GM18511 (cell line): ENCODE data around the gene GNPAT.

Experiments used
- ATAC-seq: cut with Tn5 transposase; IDR thresholded peaks from one replicate; pipeline ENCODE4 v1.9.1; 2021; ENCODE audit warnings: mild to moderate bottlenecking, moderate library complexity; ENCODE audit not compliant: unreplicated experiment

GNPAT gene

GRCh38 chr1:231213831-231214573 is 27.0 kb upstream of the GNPAT start:
- ATAC-seq = no peak

GRCh38 chr1:231214918-231215680 is 25.9 kb upstream of the GNPAT start:
- ATAC-seq = peak; percentile 48

GRCh38 chr1:231215681-231216385 is 25.2 kb upstream of the GNPAT start:
- no peak for ATAC-seq

GRCh38 chr1:231216498-231216897 is 24.5 kb upstream of the GNPAT start:
- no peak for ATAC-seq

- no peak for ATAC-seq
These were observed 24.0 kb upstream of the GNPAT start for GRCh38 chr1:231217056-231217455.

GRCh38 chr1:231218078-231218477 is 22.9 kb upstream of the GNPAT start:
- ATAC-seq = no peak

GRCh38 chr1:231219422-231220401 is 21.3 kb upstream of the GNPAT start:
- ATAC-seq = no peak

- no peak for ATAC-seq
These were observed 20.2 kb upstream of the GNPAT start for GRCh38 chr1:231220801-231221200.

GRCh38 chr1:231226156-231226555 is 14.9 kb upstream of the GNPAT start:
- ATAC-seq = no peak

- ATAC-seq = no peak
These were observed 9.5 kb upstream of the GNPAT start for GRCh38 chr1:231231511-231231910.

GRCh38 chr1:231232870-231233734 is 7.9 kb upstream of the GNPAT start:
- ATAC-seq = peak; percentile 87

GRCh38 chr1:231233735-231234417 is 7.1 kb upstream of the GNPAT start:
- no peak for ATAC-seq

- ATAC-seq = no peak
These were observed 6.5 kb upstream of the GNPAT start for GRCh38 chr1:231234506-231234905.

- no peak for ATAC-seq
These were observed 5.3 kb upstream of the GNPAT start for GRCh38 chr1:231235526-231236207.

GRCh38 chr1:231236208-231236591 is 4.8 kb upstream of the GNPAT start:
- ATAC-seq = no peak

GRCh38 chr1:231236938-231237337 is 4.1 kb upstream of the GNPAT start:
- no peak for ATAC-seq

- no peak for ATAC-seq
These were observed 2.7 kb upstream of the GNPAT start for GRCh38 chr1:231238298-231238697.

- ATAC-seq = no peak
These were observed 505 bp upstream of the GNPAT start for GRCh38 chr1:231240531-231240882.

- peak; percentile 26 for ATAC-seq
These were observed 738 bp downstream of the GNPAT start for GRCh38 chr1:231241750-231242149.
